ENCODE data around the gene NBAS.

DNA sequence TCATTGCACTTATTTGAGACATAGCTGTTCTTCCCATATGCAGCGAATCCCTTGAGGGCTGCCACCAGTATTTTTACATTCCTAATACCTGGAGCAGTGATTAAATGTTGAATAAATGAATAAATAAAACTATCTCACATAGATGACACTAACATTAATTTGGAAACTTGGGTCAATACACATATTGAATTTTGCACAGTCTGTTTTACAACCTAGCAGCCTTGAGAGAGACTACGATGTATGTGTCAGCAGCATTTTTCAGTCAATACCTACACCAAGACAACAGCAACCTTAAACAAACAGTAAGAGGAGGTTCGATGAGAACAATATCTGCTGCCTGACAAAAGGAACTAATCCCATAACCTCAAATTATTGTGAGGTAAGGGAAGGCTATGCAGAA lies 53.4 kb downstream of the NBAS start:
- TF ChIP-seq, protein P1, sequence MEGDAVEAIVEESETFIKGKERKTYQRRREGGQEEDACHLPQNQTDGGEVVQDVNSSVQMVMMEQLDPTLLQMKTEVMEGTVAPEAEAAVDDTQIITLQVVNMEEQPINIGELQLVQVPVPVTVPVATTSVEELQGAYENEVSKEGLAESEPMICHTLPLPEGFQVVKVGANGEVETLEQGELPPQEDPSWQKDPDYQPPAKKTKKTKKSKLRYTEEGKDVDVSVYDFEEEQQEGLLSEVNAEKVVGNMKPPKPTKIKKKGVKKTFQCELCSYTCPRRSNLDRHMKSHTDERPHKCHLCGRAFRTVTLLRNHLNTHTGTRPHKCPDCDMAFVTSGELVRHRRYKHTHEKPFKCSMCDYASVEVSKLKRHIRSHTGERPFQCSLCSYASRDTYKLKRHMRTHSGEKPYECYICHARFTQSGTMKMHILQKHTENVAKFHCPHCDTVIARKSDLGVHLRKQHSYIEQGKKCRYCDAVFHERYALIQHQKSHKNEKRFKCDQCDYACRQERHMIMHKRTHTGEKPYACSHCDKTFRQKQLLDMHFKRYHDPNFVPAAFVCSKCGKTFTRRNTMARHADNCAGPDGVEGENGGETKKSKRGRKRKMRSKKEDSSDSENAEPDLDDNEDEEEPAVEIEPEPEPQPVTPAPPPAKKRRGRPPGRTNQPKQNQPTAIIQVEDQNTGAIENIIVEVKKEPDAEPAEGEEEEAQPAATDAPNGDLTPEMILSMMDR (IDR thresholded peaks at IDR 0.05), result no peak
- no peak for TF ChIP-seq EP300 (IDR thresholded peaks at IDR 0.05)

All from ovary (tissue), 3 donors.